Lung (tissue), 12 donors: Measurements from ENCODE around the gene COMMD4. TPM values are rescaled to one million over a fixed set of nuclear protein-coding genes. Genes with fewer than 3 reads are reported as not detected.

ENCODE experiments used
- ATAC-seq: fragments of 200-7000 bp; cut with Tn5 transposase; one replicate; pipeline ENCODE4 v1.9.1; 2020; ENCODE audit warnings: moderate number of reproducible peaks; ENCODE audit not compliant: insufficient read depth, low FRiP score
- DNase-seq, 3 donors: peaks; one replicate each; pipeline ENCODE4 v3.0.0-alpha.2; 2013 to 2017
- H3K27ac ChIP-seq, 2 donors: one replicate each; pipeline ENCODE4 v1.5.1; 2013; ENCODE audit warnings: mild to moderate bottlenecking in 2 of 2, moderate library complexity in 2 of 2, control low read depth in 1 of 2, inconsistent platforms in 1 of 2, low read depth in 1 of 2, low read length in 1 of 2
- H3K27me3 ChIP-seq, 3 donors: one replicate each; pipeline ENCODE4 v1.5.1; 2013; ENCODE audit warnings: low read length in 2 of 3; ENCODE audit not compliant: control insufficient read depth in 3 of 3, insufficient read depth in 3 of 3
- H3K36me3 ChIP-seq, 4 donors: one replicate each; pipeline ENCODE4 v1.5.1; 2013; ENCODE audit warnings: low read length in 4 of 4, mild to moderate bottlenecking in 1 of 4, moderate library complexity in 1 of 4; ENCODE audit not compliant: control insufficient read depth in 4 of 4, insufficient read depth in 4 of 4
- H3K4me1 ChIP-seq, 5 donors: one replicate each; pipeline ENCODE4 v1.5.1; 2013; ENCODE audit warnings: low read length in 5 of 5, mild to moderate bottlenecking in 2 of 5, moderate library complexity in 1 of 5; ENCODE audit not compliant: control insufficient read depth in 5 of 5, insufficient read depth in 5 of 5
- H3K4me3 ChIP-seq: one replicate; pipeline ENCODE4 v1.5.1; 2013; ENCODE audit warnings: mild to moderate bottlenecking, control low read depth, moderate library complexity
- H3K9ac ChIP-seq, 2 donors: one replicate each; pipeline ENCODE4 v1.5.1; 2013; ENCODE audit warnings: low read length in 2 of 2, control low read depth in 1 of 2; ENCODE audit not compliant: insufficient read depth in 1 of 2
- H3K9me3 ChIP-seq, 4 donors: one replicate each; pipeline ENCODE4 v1.5.1; 2013; ENCODE audit warnings: low read length in 3 of 4, mild to moderate bottlenecking in 1 of 4, moderate library complexity in 1 of 4; ENCODE audit not compliant: control insufficient read depth in 4 of 4, insufficient read depth in 3 of 4
- CTCF ChIP-seq: IDR thresholded peaks from 2 replicates; pipeline ENCODE4 v1.5.1; 2012; ENCODE audit warnings: mild to moderate bottlenecking; ENCODE audit errors: control extremely low read depth, extremely low read depth
- WGBS, 2 donors: extraction: QIAGEN DNeasy Blood & Tissue Kit; methylation state at CpG; one replicate each; pipeline ENCODE4 v1.1.7; 2013; 5-methylcytosine and 5-hydroxymethylcytosine counted together
- polyA plus RNA-seq, 2 donors: library from polyadenylated mRNA; stranded (reverse); fragments of 200-250 nt; gene quantifications; one replicate each; pipeline ENCODE4 v1.2.1, GENCODE V29; 2013
- total RNA-seq, 2 donors: library from RNA; depleted of rRNA in 1 of 2; stranded (reverse); fragments of >200 nt in 1 of 2; gene quantifications; one replicate each; pipeline ENCODE4 v1.2.1, GENCODE V29; 2014 to 2021
- donor health status: control.
- donor health status: control.
- donor health status: Bipolar disorder and iron deficiency.
- donor health status: healthy.
- donor health status: DM: yes; HTN: yes; CAD: no.

The COMMD4 gene
- total and polyA plus RNA-seq, 4 donors = 36.2 to 135 (median 88.1) TPM

- no peak for TF ChIP-seq CTCF
- H3K4me3 ChIP-seq = no peak overlapping the region
- ATAC-seq (no peak), DNase-seq (no peak)
- no peaks in the 10 kb centered on the region for H3K4me1 ChIP-seq
- H3K9me3 ChIP-seq = no peaks in the 10 kb centered on the region
- H3K27me3 ChIP-seq = no peaks in the 10 kb centered on the region
- H3K9ac ChIP-seq = no peak overlapping the region
- 92 to 97% methylated on average over 17 of the region's 17 CpGs for WGBS, 2 donors
- H3K36me3 ChIP-seq = peaks cover 0 to 76% (median 6%) of the 10 kb centered on the region in 4 donors
- H3K27ac ChIP-seq = no peak overlapping the region
Measured at GRCh38 chr15:75357976-75358673, 22.3 kb downstream of the COMMD4 start.

- Histone ChIP-seq H3K27me3 (no peaks in the 10 kb centered on the region), H3K4me1 (no peaks in the 10 kb centered on the region), H3K9ac (no peak overlapping the region), H3K4me3 (no peak overlapping the region), H3K36me3 (peaks cover 0 to 78% (median 6%) of the 10 kb centered on the region in 4 donors), H3K27ac (no peak overlapping the region), H3K9me3 (no peaks in the 10 kb centered on the region)
- DNase-seq (no peak), ATAC-seq (no peak)
- WGBS, 2 donors = 95 to 98% methylated on average over 10 of the region's 10 CpGs
- no peak for TF ChIP-seq CTCF
Measured at GRCh38 chr15:75358771-75359536, 23.1 kb downstream of the COMMD4 start.

GRCh38 chr15:75359537-75360250 lies 23.8 kb downstream of the COMMD4 start:
- no peaks in the 10 kb centered on the region for H3K27me3 ChIP-seq
- no peak overlapping the region for H3K27ac ChIP-seq
- H3K36me3 ChIP-seq = peaks cover 4 to 79% (median 6%) of the 10 kb centered on the region in 4 donors
- no peak for ATAC-seq
- no peak overlapping the region for H3K9ac ChIP-seq
- no peaks in the 10 kb centered on the region for H3K4me1 ChIP-seq
- WGBS, 2 donors = 93 to 94% methylated on average over 15 of the region's 15 CpGs
- no peaks in the 10 kb centered on the region for H3K9me3 ChIP-seq
- no peak for DNase-seq
- H3K4me3 ChIP-seq = no peak overlapping the region
- TF ChIP-seq CTCF = no peak
